Stimulated activated CD4-positive, alpha-beta T cell treated with anti-CD3 and anti-CD28 coated beads, Interleukin-4, amount 100 ng/mL, for 48 hours (primary cell): ENCODE results near the gene OBP2B.
"Not testable (repeated sequence)": the region's sequence is repeated elsewhere in the genome, so short reads cannot be mapped to it uniquely, and the experiment has no call there.

Source experiments
- DNase-seq, 2 donors: peaks; one replicate each; pipeline ENCODE4 v3.0.0-alpha.2; 2020; ENCODE audit warnings: low read depth in 2 of 2

The OBP2B gene

DNA sequence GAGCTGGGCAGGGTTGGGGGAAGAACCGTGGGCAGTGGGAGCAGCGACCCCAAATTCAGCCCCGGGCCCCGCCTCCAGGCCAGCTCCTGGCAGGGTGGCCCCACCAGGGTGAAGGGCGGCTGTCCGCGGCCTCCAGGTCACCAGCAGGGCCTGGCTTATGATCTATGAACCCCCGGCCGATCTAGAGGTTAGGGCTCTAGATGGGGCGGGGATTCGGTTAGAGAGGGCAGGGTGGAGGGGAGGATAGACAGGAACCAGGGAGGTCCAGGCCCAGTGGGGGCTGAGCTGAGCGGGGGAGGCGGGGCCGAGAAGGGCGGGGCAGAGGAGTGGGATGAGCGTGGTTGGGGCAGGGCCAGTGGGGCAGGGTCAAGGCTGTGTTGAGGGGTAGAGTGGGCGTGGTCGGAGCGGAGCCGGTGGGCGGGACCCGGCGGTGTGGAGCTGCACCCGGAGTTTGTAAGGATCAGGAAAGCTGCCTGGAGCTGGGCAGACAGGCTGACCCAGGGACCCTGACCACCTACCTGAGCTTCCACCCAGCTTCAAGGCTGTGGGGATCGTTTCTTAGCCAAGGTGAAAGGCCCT, 29.3 kb upstream of the OBP2B start:
- peak; percentile 18 to 26 for DNase-seq

DNA sequence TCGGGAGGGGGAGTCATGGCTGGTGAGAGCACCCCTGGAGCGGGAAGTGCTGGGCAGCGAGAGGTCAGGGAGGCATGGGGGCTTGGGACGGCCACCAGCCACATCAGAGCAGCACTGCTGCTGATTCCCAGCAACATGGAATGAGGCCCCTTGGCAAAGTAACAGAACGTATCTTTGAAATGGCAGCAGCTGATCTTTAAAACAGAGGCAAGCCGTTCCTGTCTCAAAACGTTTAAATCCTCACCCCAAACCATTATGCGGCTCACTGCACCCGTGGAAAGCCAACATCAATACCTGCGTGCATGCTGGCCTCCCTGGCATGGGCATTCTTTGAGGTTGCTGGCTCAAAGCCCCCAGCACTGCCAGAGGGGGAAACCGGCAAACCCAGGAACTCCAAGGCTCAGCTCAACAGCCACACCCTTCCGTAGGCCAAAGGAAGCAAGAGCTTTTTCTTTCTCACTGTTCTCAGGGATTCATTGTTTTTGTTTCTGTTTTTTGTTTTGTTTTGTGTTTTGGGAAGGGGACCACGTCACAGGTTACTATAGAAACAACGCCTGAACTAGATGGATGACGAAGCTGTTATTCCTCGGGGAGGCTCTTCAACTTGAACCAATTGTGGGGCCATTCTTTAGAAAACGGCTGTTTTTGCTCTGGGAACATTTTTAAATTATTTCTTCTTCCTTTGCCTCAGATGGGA, 28.1 kb upstream of the OBP2B start:
- no peak for DNase-seq

DNA sequence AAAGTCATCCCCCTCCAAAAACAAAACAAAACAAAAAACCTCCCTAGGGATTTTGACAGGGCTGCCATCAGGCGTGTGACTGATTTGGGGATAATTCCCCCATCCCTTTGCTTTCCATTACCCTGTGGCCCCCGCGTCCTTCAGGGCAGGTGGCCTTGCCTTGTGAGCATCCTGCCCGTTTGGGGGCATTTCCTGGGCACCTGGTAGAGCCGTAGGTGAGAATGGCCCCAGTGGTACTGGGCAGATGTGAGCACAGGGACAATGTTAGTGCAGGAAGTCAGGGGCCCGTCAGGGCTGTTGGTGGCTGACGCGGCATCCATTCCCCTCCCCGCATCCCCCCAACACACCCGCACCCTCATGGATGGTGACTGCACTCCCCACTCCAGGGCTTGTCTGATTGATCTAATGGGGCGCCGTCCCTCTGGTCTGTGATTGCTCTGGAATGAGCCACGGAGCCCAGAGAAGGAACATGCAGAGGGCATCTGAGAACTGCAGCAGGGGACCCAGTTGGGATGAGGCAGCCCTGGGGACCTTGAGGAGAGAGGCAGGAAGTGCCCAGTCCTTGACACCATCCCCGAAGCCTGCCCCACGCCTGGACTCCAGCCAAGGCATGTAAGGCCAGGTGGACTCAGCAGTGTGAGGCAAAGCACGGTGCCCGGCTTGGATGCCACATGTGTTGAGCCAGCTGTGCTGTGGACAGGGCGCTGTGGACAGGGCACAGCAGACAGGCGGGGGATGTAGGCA, 27.4 kb upstream of the OBP2B start:
- not testable (repeated sequence) for DNase-seq

DNA sequence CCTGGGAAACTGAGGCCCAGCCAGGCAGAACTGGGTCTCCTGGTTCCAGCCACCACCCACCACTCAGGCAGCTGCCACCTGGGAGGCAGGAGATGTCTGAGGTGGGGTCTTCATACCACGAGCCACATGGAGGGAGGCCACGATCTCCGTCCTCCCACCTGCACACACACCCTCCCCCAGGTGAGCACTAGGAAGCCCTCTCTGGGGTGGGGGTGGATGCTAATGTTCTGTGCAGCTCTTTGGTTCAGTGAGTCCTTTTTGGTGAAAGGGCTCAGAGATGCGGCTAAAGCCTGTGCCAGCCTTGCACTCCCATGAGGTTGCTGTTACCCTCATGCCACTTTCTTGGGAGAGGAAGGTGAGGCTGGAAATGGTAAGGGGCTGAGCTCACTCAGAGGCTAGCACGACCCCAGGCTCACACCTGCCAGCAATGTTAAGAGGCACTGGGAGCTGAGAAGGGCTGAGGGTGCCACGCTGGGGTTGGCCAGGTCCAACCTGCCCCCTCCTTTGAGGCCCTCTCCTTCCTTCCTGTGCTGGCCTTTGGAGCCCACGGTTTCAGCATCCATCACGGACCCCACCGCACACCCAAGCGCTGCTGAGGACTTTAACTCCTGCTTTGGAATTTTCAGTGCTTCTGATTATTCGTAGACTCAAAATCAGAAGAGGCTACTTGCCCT, 26.6 kb upstream of the OBP2B start:
- no peak for DNase-seq

DNA sequence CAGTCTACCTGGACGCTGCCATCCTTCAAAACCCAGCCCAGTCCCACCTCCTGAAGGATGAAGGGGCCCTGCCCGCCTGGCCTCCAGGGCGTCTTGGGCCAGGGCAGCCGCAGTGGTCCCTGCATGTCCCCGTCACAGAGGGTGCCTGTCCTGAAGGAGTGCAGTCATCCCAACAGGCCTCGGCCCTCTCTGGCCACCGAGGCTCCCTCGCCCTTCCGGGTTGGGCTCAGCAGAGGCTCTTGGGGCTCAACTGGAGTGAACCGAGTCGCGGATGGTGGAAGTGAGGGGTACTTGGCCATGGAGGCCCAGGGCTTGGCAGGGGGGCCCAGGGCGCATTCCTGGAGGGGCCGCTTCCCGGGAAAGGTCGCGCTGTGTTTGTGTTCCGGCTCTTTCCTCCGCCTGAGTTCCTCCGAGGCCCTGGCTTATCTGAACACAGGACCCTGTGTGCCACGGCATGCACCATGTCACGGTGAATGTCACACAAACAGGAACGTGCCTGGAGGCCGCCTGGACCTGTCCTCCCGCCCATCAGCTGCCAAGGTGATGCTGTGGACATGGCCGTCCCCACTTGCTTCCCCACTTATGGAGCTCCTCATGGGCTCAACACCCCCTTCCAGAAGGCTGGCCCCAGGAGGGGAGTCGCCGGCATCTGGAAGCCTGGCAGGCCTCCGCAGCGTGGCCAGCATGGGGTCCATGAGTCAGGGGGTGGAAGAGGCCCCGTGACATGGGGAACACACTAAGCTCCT, 25.7 kb upstream of the OBP2B start:
- no peak for DNase-seq

DNA sequence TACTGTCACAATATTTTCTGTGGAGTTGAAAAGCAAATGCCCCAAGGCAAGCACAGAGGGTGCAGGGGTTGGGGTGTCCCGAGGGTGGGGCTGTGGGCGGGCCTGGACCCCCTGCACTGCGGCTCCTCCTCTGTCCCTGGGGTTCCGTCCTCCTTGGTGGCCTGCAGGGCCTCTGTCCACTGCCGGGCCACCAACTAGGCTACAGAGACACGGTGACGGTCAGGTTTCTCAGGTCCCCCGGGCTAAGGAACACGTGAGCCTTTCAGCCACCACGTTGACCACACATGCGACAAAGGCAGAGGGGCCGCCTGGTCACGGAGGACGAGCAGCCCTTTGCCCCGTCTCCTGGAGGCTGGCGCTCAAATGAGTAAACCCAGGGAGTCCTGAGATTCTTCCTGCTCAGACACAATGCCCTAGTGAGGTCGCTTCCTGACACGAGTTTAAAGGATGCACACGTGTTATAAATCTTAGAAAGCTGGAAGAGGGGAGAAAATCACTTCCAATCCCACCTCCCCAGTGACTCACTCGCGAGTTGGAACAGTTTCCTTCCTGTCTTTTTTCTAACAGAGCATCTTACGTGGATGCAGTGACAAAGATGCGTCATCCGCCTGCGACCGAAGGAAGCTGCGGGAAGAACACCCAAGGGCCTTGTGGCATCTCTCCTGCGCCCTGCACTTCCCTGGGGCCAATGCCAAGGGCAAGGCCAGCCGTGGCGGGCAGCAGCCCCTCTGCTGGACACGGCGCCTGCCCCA, 24.8 kb upstream of the OBP2B start:
- DNase-seq: no peak

DNA sequence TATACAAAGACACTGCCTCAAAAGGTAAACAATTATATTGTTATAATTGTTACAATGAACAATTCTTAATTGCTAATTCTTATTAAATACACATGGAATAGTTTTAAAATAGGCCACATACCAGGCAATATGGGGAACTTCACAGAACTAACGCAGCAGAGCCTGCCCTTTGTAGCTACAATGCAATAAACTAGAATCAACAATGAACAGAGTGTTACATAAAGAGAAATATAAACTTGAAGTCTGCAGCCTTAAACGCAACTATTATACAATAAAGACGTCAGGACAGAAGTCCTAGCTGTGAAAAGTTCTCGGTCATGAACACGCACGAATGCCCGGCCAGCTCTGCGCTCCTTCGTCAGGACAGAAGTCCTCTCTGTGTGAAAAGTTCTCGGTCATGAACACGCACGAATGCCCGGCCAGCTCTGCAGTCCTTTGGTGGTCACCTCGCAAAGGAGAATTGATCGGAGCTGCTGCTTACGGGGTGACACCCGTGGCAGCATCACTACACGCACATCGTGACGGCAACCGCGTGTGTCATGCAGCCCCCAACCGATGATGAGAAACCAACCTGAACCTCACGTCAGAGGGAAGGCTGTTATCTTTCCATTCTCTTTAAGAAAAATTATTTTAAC, 23.0 kb upstream of the OBP2B start:
- DNase-seq: not testable (repeated sequence)

DNA sequence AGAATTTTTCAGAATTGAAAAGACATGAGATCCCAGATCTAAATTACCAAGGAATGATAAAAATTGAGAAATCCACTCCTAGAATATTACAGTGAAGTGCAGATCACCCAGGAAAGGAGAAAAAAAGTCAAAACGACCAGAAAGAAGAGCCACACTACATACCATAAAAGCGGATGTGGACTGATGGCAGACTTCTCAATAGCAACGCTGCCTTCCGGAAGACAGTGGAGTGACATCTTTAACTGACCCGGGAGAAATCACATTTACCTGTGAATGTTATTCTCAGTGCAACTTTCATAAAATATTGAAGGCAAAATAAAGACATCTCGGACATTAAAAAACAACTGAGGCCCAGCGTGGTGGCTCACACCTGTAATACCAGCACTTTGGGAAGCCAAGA, 21.5 kb upstream of the OBP2B start:
- not testable (repeated sequence) for DNase-seq

DNA sequence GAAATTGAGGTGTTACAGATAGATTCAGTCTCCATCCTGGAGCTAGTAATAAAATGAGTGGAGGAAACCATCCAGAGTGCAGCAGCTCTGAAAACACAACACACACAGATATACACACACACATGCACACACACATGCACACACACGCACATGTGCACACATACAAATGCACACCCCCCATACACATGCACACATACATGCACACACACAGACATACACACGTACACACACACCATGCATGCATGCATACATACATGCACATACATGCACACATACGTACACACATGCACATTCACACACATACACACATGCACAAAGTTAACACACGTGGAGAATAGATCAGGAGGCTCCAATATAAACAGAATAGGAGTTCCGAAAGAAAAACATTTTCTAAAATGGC, 21.0 kb upstream of the OBP2B start:
- DNase-seq: no peak

DNA sequence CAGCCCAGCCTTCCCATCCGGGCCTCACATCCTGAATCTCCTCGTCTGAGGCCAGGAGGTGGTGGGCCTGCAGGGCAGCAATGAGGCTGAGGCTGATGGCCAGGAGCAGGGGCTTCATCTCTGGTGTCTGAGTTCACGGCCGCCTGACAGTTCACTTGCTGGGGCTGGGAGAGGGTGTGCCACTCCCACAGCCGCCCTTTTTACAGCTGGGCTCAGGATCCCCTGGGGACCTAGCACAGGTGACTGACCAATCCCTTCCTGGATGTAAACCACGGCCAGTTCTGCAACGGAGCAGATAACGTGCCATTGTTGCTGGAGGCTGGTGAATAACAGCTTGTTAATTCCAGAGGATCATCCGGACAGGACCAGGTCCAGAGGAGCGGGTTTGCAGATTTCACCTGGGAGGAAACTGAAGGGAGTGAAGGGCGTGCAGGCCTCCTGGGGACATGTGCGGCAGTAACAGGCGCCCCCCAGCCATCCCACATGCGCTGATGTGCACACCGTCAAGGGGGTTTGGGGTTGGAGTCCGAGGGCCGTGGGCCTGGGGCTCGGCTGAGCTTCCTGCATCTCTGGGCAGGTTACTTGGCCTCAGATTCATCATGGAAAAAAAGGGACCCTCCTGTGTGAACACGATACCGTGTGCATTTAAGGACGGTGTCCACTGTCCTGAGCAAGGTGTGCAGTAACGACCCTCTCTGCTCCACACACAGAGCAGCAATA, 19.6 kb upstream of the OBP2B start:
- not testable (repeated sequence) for DNase-seq

DNA sequence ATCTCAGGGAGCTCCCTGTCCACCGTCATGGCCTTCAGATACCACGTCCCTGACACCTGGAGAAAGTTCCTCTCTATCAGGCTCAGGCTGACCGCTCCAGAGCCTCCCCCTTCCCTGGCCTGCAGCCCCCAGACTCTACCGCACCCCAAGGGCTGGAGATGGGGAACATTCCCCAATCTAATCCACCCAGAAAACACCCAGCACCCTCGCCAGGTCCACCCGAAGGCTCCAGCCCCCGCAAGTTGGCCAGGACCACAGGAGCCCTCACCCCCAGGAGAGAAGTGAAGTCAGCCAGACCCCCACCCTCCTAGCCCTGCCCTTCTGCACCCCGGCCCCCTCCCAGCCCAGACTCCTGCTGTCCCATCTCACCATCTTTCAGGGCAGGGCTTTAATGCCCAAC, 18.9 kb upstream of the OBP2B start:
- not testable (repeated sequence) for DNase-seq

DNA sequence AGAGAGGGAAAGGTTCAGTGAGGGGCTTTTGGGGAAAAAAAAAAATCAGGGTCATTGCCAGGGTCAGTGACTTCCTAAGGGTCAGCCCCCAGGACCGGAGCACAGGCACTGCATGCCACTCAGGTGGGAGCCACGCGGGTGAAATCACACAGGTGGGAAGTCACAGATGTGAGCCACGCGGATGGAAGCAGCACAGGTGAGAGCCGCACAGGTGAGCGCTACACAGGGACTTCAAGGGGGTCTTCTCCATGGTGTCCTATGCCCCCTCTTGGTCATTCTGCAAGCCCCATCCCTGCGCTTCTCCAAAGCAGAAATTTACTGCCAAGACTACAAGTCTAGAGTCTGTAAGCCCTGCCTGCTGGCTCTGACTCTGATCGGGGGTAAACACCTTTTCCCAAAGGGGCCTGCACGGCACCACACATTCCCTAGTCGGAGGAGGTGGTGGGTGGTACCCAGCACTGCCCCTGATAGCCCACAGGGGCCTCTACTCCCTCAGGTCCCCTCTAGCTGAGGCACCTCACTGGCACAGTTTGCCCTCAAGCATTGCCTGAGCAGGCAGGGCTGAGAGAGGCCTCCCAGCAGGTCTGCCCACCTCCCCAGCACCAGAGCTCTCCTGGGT, 18.3 kb upstream of the OBP2B start:
- DNase-seq: no peak

DNA sequence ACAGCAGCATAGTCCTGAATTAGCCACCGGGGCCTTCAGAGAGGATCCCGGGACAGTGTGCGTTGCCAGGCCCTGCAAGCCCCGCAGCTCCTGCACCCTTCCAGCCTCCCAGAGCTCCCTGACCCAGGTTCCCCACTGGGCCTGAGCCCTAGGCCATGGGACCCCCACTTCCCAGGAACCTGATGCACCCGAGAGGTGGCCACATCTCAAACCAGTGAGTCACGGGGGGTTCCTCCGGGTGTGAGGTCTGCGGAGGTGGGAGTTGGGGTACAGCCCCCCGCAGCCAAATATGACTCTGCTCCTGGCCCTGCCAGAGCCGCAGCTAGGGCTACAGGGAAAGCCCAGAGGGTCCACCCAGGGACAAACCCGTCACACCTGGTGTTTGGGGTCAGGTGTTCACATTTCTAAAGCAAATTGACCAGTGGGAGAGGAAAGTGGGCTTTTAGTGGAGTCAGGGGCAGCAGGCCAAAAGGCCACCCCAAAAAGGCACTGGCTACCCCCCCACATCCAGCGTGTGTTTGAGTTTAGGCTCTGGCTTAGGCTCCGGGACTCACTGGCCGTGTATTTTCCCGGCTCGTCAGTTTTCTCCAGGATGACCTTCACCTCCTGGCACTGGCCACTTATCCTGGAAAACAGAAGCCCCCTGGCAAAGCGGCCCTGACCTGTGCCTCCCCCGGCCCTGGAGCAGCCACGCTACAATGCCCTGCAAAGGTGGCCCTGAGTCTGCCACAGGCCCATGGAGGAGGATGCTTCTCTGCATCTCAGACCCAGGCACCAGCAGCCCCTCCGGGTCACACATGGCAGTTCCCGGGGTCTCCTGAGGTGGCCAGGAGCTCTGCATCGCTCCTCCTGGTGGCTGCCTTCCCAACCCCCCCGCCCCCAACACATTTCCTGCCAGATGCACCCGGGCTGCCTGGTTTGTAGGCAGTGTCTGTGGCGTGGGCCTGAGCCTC, 17.4 kb upstream of the OBP2B start:
- no peak for DNase-seq

DNA sequence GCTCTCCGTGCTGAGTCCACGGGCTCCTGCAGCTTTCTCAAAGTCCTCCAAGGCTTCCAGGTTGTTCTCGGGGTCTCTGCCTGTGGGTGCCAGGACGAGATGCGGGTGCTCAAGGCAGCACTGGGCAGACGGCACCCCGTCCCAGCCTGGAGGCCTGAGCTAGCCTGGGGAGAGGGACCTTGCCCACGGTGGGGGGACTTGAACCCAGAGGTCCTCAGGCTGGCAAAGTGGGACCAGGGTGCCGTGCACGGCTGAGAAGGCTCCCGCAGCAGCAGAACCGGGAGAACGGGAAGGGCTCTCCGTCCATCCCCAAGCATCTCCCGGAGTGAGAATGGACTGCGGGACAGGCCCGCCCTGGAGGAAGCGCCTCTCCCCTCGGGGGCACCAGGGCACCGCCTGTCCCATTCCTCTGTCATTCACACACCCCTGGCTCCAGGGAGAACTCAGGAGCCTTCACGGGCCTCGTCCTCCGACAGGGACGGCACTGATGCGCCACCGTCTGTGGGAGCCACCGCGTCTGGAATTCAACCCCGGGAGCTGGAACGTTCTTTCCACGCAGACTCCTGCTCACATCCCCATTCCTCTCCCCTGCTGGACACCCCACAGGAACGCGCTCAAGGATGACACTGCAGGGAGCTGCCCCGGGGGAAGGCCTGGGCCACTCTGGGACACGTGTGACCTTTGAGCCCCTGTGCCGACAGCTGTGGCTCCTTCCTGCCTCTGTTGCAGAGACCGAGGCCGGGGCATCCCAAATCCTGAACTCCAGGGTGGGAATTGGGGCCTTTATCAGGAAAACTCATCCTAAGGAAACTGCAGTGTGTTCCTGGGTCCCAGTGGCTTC, 16.3 kb upstream of the OBP2B start:
- no peak for DNase-seq

DNA sequence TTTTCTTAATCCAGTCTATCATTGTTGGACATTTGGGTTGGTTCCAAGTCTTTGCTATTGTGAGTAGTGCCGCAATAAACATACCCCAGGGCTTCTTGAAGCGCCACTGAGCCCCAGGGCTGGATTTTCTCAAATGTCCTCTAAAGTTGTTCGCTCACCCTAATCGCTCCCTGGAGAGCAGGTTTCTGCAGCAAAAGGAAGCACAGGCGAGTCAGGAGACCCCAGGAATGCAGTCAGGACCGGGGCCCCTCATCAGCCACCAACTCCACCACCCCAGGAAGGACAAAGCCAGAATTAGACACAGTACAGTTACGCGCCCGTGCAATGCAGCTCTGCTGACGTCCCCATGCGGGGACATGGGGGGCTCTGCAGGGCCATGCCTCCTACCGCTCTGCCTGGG, 15.7 kb upstream of the OBP2B start:
- DNase-seq: no peak

DNA sequence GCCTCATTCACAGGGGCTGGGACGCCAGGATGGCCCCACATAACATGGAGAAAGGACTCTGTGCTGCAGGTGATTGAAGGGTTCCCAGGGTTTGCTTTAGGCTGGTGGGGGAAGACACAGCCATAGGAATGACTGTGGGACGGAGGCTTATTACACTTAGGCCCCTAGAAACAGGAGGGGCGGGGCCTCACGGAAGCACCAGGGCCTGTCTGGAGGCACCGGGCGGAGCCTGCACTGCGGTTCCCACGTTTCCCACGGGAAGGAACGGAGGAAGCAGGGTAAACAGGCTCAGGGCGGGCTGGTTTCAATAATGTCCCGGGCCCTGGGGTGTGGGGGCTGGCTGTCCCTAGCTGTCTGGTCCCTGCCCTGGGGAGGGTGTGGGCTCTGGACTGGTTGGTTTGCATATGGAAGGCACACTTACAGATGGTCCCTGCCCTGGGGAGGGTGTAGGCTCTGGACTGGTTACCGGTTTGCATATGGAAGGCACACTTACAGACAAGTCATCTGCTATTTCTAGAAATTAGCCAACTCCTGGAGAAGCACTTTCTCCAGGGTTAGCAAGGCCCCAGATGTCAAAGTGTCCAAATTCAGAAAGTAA, 14.2 kb upstream of the OBP2B start:
- DNase-seq: not testable (repeated sequence)

DNA sequence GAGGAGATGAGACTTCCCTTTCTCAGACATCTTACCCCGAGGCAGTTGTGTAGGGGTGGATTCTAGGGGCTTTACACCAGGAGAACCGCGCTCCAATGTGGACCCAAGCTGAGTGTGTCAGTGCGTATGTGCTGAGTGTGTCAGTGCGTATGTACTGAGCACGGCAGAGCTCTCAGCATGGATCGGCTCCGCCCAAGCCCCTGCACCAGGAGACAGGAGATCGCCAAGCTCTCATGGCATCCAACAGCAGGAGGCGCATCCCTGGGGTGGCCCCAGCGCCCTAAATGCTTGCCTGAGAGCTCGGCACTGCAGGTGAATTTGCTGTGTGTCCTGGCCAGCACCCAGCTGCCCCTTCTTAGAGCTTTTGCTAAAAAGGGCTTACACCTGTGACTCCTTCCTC, 12.9 kb upstream of the OBP2B start:
- not testable (repeated sequence) for DNase-seq
